ENCODE data around the gene KLF6. TPM values are rescaled to one million over a fixed set of nuclear protein-coding genes. Genes with fewer than 3 reads are reported as not detected.
A peak's percentile ranks its signal among the peaks of the same experiment; 100 is the strongest.

The KLF6 gene
- total and polyA plus RNA-seq, 9 of the 15 experiments (the other 6 are each of a cell fraction or from before 2014, with no cell fraction given): 3.2 to 23.9 (median 8.0) TPM

- TF ChIP-seq GTF2B (IDR thresholded peaks at IDR 0.05; ENCODE audit: extremely low read depth, insufficient read length): peak; percentile 81
- TF ChIP-seq POLR2B (IDR thresholded peaks at IDR 0.05; ENCODE audit: low read depth, partially characterized antibody): no peak
- 0 out of 2 replicates have a peak, but pooled peaks have one; percentile 10 for TF ChIP-seq ZBTB33 (CRISPR knock-in tag; IDR thresholded peaks at IDR 0.05)
- TF ChIP-seq ZNF76 (CRISPR knock-in tag; IDR thresholded peaks at IDR 0.05; ENCODE audit: borderline replicate concordance): no peak
- TF ChIP-seq PKNOX1 (IDR thresholded peaks at IDR 0.05): no peak
- no peak for TF ChIP-seq ZNF785 (CRISPR knock-in tag; IDR thresholded peaks at IDR 0.05)
- TF ChIP-seq KLF6 (CRISPR knock-in tag; IDR thresholded peaks at IDR 0.05; ENCODE audit: borderline replicate concordance): no peak
- TF ChIP-seq CTBP1 (IDR thresholded peaks at IDR 0.05; ENCODE audit: borderline replicate concordance): peak; percentile 66
- no peak for TF ChIP-seq ZEB2 (IDR thresholded peaks at IDR 0.05)
- TF ChIP-seq ARNT (IDR thresholded peaks at IDR 0.05): no peak
- TF ChIP-seq UBTF (IDR thresholded peaks at IDR 0.05; ENCODE audit: borderline replicate concordance in 1 of 2, low read depth in 2 of 2, low read length in 2 of 2): peak in 1 of 2 experiments; percentile 42; a peak in 2 of 4 replicates
- TF ChIP-seq MAX (CRISPR knock-in tag; IDR thresholded peaks at IDR 0.05): no peak
- TF ChIP-seq E2F6 (IDR thresholded peaks at IDR 0.05; ENCODE audit: borderline replicate concordance in 1 of 2, extremely low read depth in 1 of 2, insufficient read depth in 1 of 2, insufficient read length in 1 of 2, low read depth in 1 of 2, low read length in 1 of 2, poor library complexity in 1 of 2, severe bottlenecking in 1 of 2): peak in 1 of 2 experiments; percentile 65
- no peak for TF ChIP-seq ETV6 (IDR thresholded peaks at IDR 0.05; ENCODE audit: borderline replicate concordance in 1 of 2, low read depth in 2 of 2, low read length in 1 of 2)
- TF ChIP-seq ETV6 (CRISPR knock-in tag; IDR thresholded peaks at IDR 0.05; ENCODE audit: borderline replicate concordance): no peak
- no peak for TF ChIP-seq ARID3A (IDR thresholded peaks at IDR 0.05; ENCODE audit: borderline replicate concordance, low read depth, low read length)
- TF ChIP-seq TEAD1 (CRISPR knock-in tag; IDR thresholded peaks at IDR 0.05): no peak
Measured at GRCh38 chr10:3785251-3785850, 342 bp upstream of the KLF6 start (continued).

All from K562 (cell line).